Activated naive CD4-positive, alpha-beta T cell treated with Interleukin-2 at 50 U/mL for 16 hours (primary cell): ENCODE measurements around the gene ZNF747.
A peak's percentile ranks its signal among the peaks of the same experiment; 100 is the strongest.
"Not testable (repeated sequence)": the region's sequence is repeated elsewhere in the genome, so short reads cannot be mapped to it uniquely, and the experiment has no call there.

Experiments used
- DNase-seq: peaks from one replicate; pipeline ENCODE4 v3.0.0-alpha.2; 2020

ZNF747 gene

DNA sequence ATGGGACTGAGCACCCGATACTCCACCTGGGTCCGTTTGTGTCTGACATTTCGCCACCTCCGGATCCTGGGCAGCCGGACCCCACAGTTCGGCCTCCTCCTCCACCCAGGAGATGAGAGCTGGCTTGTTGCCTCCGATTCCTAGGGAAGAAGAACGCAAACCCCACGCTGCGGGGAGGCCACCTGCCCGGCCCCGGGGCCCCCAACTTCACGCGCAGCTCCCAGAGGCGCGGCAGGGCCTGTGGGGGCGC, 23.0 kb upstream of the ZNF747 start:
- DNase-seq, result no peak

DNA sequence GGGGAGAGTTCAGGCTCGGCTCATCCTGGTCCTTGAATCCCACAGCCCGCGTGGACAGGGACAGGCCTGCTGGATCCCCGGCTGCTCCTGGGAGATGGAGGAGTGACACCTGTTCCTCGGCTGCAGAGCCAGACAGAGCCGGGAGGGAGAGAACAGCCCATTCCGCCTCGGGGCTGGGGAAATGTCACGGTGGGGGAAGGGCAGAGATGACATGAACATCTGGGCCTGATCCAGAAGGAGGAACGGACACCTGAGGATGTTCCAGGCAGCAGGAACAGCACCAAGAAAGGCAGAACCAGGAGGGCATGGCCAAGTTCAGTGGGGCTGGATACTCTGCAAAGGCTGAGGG, 21.4 kb upstream of the ZNF747 start:
- DNase-seq, result no peak

DNA sequence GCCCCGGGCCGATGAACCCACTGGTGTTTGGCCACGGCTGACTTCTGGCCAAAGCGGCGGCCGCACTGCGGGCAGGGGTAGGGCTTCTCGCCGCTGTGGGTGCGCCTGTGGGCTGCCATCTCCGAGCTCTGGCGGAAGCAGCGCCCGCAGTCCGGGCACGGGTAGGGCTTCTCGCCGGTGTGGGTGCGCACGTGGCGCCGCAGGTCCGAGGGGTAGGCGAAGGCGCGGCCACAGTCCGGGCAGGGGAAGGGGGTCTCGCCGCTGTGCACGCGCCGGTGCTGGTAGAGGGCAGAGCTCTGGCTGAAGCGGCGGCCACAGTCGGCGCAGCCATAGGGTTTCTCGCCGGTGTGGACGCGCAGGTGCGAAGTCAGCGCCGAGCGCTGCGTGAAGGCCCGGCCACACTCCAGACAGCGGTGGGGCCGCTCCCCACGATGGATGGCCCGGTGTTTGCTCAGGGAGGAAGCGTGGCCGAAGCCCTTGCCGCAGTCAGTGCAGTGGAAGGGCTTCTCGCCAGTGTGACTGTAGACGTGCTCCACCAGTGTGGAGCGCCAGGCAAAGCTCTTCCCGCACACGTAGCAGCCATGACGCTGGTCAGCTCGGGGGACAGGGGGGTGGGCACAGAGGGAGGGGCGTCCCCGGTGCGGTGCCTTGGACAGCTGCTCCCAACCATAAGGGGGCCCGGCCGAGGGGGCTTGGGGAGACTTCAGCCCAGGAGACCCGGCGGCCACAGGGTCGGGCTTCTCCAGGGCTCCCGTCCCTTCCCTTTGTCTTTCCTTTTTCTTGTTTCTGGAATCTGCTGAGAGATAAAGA, 20.9 kb upstream of the ZNF747 start:
- no peak for DNase-seq

DNA sequence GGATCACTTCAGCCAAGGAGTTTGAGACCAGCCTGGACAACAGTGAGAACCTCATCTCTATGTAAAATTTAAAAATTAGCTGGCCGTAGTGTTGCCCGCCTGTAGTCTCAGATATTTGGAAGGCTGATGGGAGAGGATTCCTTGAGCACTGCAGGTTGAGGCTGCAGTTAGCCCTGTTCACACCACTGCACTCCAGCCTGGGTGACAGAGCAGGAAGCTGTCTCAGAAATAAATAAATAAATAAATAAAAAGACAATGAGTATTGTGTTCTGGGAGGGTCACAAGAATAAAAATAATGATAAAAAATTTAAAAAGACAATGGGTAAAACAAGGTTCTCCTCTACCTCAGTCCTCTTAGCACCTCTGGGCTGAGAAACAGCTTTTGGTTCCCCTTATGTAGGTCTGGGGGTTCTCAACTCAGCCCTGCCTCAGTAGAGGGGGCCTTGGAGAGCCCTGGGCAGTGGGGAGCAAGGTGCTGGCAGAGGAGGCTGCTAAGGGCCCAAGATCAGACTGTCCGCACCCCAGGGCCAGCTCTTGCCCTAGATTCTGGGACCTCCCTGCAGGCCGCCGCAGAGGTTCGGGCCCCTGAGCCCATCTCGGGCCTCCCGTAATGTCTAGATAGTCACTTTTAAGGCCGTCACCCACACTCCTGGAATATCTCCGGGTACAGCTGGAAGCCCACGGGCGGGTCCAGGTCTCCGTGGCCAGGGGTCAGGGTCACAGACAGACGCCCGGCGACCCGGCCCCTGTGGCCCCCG, 20.1 kb upstream of the ZNF747 start:
- no peak for DNase-seq

DNA sequence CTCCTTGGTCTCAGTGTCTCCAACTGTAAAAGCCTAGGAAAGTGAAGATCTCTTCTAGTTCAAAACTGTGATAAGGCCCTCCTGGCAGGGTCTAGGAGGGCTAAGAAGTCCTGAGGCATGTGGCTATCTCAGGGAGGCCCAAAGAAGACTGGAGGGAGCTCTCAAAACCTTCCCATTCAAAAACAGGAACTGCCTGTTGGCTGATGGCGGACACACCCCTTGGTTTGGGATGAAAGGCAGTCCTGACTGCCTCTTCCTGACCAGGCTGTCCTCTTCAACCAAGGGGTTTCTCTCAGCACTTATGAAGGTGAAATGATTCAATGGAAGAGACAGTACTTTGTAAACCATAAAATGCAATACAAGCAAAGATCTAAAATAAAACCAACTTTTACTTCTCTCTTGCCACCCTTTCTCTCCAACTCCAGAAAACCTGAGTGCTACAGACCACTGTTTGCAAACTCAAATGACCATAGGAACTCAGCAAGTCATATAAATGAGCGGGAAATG, 18.8 kb upstream of the ZNF747 start:
- DNase-seq, result no peak

DNA sequence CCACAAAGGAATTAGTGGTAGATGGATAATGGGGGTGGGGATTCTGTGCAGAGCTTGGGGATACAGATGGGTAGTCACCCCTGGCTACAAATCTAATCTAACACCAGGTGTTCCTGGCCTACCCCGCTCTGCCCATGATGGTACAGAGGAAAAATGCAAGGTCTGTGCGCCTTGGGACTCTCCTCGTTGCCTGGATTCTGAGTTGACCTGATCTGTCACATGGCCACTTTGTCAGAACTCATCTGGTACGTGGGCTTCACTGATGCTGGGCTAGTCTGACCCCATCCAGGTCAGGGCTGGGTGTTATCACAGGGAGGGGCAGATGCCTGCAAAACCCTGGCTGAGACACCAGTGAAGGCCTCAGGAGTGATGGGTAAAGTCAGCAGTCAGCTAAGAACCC, 18.3 kb upstream of the ZNF747 start:
- DNase-seq, result no peak

DNA sequence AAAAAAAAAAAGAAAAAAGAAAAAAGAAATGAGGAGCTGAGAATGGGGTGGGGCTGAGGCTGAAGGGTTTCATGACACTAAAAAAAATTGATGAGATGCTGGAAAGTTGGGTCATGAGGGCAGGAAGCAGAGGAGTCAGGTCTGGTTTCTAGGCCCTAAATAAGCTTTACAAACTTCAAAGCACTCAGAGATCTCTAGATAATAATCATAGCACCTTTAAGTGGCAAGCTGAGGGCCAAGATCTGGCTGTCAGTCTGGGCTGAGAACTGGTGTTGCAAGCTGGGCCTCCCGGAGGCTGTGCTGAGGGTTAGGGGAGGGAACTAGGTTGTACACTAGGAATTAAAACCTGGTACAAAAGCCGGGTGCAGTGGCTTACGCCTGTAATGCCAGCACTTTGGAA, 17.1 kb upstream of the ZNF747 start:
- peak; percentile 69 for DNase-seq

DNA sequence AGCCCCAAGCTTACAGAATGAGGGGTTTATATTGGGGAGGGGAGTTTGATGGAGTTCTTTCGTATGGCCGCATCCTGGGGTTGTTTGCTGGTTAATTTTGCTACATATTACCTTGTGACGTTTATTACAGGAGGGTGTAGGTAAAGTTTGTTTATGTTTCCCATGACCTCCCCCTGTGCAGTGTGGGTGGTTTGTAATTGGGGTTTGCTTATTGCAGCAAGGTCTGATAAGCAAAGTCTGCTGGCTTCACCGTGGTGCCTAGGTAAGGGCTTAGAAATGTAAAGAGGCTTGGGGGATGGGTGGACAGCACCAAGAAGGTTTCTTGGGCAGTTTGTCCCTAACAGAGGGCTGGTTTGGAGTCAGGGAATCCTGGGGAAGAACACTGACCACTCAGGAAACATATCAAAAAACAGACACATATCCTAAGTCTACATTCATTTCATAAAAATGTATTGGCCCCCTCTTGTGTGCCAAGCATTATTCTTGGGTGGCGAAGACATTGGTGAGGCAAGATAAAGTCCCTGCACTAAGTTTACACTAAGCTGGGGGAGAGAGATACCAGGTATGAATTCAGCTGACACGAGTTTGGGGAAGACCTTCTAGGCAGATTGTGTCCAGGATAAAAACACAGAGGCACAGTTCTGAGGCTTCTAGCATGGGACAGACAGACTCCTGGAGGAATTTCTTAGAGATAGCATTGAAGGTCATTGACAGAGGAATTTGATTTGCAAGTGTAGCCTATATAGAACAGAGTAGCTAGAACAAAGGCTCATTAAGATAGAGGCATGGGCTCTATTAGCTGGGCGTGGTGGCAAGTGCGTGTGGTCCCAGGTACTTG, 14.0 kb upstream of the ZNF747 start:
- no peak for DNase-seq

DNA sequence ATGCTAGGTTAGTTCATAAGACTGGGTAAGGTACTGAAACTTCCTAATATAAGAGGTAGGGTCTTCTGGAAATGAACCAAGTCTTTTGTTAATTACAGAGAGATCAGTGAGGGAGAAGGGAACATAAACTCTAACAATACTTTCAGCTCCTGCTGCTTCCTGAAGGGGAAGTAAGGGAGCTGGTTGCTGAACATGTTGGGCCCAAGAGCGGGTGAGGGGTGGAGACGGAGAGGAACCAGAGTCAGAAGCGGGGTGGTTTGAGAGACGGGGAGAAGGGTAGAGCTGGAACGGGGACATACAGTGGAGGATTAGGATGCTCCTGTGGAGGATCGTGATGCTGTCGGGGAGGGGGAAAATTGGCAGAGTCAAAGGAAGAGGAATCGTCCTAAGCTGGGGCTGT, 11.5 kb upstream of the ZNF747 start:
- DNase-seq, result no peak

DNA sequence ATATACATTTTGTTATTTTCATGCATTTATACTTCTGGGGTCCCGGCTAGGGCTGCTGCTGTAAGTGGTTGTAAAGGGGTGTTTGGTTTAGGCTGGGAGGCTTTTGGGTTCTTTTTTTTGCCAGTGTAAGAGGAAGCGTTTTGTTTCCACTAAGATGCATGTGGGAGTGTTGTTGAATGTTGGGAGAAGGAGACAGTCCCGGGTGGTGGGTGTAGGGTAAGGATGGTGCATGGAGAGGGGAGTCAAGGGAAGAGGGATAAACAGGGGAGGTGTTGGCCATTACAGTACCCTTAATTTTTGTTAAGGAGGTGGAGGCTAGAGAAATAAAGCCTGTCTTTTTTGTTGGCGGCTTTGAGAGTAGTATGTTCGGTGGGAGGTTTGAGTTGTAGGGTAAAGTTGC, 8.4 kb upstream of the ZNF747 start:
- no peak for DNase-seq

DNA sequence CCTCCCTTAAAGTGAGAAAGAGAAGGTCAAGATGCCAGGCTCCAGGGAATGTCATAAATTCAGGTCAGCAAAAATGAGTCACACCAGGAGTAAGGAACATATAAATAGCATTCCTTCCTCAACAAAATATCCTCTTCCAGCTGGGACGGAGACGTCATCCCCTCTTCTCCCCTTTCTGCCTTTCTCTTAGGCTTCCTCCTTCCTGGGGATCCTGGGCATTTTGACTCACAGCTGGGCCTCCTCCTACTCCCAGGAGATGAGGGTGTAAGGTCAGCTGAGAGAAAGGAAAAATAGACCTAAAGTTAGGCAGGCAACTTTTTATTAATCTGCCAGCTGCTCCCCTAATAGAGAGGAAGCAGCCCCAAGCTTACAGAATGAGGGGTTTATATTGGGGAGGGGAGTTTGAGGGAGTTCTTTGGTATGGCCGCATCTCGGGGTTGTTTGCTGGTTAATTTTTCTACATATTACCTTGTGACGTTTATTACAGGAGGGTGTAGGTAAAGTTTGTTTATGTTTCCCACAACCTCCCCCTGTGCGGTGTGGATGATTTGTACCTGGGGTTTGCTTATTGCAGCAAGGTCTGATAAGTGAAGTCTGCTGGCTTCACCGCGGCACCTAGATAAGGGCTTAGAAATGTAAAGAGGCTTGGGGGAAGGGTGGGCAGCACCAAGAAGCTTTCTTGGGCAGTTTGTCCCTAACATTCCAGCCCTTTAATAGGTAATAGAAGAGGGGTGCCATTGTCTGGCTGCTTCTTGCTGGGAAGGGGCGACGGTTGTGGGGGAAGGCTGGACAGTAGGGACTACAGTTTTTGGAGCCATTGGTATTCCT, 7.1 kb upstream of the ZNF747 start:
- no peak for DNase-seq

DNA sequence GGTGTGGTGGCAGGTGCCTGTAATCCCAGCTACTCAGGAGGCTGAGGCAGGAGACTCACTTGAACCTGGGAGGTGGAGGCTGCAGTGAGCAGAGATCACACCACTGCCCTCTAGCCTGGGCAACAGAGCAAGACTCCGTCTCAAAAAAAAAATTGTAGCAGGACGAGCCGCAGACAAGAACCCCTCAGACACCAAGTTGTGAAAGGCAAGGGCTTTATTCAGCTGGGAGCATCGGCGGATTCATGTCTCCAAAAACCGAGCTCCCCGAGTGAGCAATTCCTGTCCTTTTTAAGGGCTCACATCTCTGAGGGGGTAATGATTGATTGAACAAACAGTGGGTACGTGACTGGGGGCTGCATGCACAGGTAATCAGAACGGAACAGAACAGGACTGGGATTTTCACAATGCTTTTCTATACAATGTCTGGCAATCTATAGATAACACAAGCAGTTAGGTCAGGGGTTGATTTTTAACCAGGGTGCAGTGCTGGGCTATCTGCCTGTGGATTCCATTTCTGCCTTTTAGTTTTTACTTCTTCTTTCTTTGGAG, 6.3 kb upstream of the ZNF747 start:
- DNase-seq, result not testable (repeated sequence)

DNA sequence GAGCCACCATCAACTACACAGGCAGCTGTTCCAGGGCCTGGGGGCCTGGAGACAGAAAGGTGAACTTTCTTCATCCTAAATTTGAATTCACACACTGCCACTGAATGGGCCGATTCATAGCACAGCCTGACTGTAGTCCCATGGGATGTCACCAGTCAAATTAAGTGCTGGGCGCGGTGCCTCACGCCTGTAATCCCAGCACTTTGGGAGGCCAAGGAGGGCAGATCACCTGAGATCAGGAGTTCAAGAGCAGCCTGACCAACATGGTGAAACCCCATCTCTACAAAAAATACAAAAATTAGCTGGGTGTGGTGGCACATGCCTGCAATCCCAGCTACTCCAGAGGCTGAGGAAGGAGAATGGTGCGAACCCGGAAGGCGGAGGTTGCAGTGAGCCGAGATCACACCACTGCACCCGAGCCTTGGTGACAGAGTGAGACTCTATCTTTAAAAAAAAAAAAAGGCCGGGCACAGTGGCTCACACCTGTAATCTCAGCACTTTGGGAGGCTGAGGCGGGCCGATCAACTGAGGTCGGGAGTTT, 5.4 kb upstream of the ZNF747 start:
- not testable (repeated sequence) for DNase-seq

DNA sequence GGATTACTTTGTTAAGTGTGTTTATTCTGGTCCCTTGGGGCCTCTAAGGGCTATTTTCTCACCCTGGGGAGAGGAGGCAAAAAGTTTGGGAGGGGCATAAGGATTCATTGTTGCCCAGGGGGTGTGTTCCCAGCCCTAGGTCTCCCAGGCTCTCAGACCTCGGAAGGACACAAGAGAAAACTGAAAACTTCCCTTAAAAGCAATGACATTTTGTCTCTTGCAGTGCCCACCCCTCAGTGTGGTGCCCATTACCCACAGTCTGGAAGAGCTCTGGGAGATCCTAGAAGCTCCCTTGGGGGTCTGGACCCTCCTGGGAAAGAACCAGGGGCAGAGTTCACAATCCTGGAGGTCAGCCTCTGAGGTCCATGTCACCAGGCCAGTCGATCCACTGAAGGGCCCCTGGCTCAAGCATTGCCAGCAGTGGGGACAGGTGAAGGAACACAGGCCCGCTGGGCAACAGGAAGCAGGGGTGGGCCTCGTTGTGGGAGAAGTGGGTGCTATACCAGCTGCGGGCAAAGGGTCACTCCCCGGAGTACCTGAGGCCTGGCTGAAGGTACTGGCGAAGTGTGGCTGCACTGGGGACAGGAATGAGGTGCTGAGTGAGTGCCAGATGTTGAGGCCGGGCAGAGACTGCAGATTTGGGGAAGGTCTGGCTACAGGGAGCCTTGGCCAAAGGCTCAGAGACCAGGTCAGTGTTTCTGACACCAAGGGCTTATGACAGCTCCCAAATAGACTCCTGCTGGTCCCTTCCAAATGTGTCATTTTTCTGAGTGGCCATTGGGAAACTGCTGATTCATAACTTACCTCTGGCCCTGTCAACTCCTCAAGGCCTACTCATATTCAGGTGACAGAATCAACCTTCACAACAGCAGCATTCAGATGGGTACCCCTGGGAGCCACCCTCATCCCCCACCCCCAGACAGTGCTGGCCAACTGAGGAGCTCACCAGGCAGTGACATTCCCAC, 4.6 kb upstream of the ZNF747 start:
- no peak for DNase-seq

DNA sequence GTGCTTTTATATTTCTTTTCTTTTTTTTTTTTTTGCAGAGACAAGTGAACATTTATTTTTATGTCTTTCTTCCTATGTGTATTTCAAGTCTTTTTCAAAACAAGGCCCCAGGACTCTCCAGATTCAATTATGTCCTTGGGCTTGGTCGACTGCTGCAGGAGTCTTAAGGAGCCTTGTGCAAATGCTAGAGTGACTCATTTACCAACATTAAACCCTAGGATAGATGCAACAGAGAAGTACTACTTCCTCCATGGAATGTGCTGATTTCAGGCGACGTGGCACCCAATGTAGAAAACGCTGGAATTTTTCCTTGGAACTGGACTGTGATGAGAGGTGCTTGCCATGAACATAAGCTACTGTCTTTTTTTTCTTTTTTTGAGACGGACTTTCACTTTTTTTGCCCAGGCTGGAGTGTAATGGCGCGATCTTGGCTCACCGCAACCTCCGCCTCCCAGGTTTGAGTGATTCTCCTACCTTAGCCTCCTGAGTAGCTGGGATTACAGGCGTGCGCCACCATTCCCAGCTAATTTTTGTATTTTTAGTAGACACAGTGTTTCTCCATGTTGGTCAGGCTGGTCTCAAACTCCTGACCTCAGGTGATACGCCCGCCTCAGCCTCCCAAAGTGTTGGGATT, 1.9 kb upstream of the ZNF747 start:
- not testable (repeated sequence) for DNase-seq

DNA sequence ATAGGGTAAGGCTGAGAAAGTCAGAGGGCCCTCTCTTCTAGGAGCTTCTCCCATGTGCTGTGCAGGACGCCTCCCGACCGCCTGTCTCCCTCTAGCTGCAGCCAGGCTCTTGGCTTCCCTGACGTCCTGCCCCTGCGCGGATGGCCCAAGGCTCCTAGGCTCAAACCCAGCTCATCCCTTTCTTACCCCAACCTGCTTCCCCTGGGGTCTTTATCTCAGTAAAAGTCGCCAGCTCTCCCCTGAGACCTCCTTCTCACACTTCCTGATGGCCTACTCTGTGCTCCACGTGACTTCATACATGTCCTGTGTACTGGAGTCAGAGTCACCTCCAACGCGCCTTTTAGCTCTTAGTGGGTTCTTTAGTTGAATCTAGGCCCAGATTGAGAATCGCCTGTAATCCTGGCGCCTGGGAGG, 1.1 kb upstream of the ZNF747 start:
- peak; percentile 73 for DNase-seq

DNA sequence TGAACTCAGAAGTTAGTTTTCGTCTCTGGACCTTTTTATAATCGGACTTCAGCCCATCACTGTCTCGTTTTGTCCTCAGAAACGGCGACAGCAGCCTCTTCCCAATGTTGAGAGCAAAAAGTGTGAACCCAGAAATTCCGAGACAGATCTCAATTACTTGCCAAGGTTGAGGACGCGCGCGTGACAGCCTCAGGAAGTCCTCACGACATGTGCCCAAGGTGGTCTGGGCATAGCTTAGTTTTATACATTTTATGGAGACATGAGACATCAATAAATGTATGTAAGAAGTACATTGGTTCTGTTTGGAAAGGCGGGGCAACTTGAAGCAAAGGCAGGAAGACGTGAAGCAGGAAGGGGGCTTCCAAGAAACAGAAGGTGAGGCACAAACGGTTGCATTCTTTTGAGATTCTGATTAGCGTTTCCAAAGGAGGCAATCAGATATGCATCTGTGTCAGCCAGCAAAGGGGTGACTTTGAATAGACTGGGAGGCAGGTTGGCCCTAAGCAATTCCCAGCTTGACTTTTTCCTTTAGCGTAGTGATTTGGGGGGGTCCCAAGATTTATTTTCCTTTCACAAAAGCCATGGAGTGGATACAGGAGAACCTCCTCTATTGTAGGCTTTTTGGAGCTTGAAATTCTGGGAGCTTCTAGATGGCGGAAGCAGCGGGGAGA, 583 bp upstream of the ZNF747 start:
- DNase-seq, result no peak

DNA sequence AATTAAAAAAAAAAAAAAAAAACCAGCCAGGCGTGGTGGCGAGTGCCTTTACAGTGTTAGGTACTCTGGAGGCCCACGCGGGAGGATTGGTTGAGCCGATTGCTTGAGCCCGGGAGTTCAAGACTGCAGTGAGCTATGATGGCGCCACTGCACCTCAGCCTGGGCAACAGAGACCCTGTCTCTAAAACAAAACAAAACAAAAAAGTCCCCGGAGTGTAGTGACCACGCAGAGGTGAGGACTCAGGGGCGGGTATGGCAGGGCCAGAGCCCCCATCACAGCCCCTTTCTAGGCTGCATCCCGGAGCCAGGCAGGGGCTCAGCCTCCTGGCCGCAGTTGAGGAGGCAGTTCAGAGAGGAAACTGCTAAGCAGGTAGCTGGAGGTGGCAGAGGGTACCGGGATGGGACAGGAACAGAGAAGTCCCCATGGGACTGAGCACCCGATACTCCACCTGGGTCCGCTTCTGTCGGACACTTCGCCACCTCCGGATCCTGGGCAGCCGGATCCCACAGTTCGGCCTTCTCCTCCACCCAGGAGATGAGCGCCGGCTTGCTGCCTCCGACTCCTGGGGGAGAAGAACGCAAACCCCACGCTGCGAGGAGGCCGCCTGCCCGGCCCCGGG, 800 bp downstream of the ZNF747 start:
- peak; percentile 27 for DNase-seq

DNA sequence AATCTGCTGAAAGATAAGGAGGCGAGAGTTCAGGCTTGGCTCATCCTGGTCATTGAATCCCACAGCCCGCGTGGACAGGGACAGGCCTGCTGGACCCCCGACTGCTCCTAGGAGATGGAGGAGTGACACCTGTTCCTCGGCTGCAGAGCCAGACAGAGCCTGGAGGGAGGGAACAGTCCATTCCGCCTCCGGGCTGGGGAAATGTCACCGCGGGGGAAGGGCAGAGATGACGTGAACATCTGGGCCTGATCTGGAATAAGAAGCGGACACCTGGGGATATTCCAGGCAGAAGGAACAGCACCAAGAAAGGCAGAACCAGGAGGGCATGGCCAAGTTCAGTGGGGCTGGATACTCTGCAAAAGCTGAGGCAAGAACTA, 1.5 kb downstream of the ZNF747 start:
- DNase-seq, result no peak
